Epithelial cell of proximal tubule (primary cell): Measurements from ENCODE around the gene ITIH2. TPM values are rescaled to one million over a fixed set of nuclear protein-coding genes. Genes with fewer than 3 reads are reported as not detected.
A peak's percentile ranks its signal among the peaks of the same experiment; 100 is the strongest.

ENCODE experiments used
- DNase-seq: peaks from one replicate; pipeline ENCODE4 v3.0.0-alpha.2; 2011; ENCODE audit warnings: low read depth
- H3K4me3 ChIP-seq: 2 replicates; pipeline ENCODE4 v1.5.1; 2011; ENCODE audit warnings: low read depth, mild to moderate bottlenecking, low read length
- total RNA-seq: library from RNA; depleted of rRNA; stranded (reverse); fragments of >200 nt; gene quantifications from 2 replicates; pipeline ENCODE4 v1.2.3, GENCODE V29; 2015
- TF ChIP-seq, protein P1 (sequence below): conservative IDR thresholded peaks from 2 replicates; pipeline ENCODE4 v1.5.1; 2012; ENCODE audit warnings: low read depth, mild to moderate bottlenecking, low read length

Gene ITIH2
- total RNA-seq, 1 donor from 2014 or later, result not detected

- no peak overlapping the region for H3K4me3 ChIP-seq
- TF ChIP-seq, protein P1, sequence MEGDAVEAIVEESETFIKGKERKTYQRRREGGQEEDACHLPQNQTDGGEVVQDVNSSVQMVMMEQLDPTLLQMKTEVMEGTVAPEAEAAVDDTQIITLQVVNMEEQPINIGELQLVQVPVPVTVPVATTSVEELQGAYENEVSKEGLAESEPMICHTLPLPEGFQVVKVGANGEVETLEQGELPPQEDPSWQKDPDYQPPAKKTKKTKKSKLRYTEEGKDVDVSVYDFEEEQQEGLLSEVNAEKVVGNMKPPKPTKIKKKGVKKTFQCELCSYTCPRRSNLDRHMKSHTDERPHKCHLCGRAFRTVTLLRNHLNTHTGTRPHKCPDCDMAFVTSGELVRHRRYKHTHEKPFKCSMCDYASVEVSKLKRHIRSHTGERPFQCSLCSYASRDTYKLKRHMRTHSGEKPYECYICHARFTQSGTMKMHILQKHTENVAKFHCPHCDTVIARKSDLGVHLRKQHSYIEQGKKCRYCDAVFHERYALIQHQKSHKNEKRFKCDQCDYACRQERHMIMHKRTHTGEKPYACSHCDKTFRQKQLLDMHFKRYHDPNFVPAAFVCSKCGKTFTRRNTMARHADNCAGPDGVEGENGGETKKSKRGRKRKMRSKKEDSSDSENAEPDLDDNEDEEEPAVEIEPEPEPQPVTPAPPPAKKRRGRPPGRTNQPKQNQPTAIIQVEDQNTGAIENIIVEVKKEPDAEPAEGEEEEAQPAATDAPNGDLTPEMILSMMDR, result no peak
- DNase-seq, result peak; percentile 81
These were observed 2.5 kb upstream of the ITIH2 start for GRCh38 chr10:7700577-7701125.

GRCh38 chr10:7701158-7701742, 1.9 kb upstream of the ITIH2 start:
- H3K4me3 ChIP-seq, result no peak overlapping the region
- TF ChIP-seq, protein P1, result no peak
- DNase-seq, result no peak

GRCh38 chr10:7702288-7702812, 766 bp upstream of the ITIH2 start:
- DNase-seq, result no peak
- TF ChIP-seq, protein P1, result no peak
- H3K4me3 ChIP-seq, result no peak overlapping the region

DNA sequence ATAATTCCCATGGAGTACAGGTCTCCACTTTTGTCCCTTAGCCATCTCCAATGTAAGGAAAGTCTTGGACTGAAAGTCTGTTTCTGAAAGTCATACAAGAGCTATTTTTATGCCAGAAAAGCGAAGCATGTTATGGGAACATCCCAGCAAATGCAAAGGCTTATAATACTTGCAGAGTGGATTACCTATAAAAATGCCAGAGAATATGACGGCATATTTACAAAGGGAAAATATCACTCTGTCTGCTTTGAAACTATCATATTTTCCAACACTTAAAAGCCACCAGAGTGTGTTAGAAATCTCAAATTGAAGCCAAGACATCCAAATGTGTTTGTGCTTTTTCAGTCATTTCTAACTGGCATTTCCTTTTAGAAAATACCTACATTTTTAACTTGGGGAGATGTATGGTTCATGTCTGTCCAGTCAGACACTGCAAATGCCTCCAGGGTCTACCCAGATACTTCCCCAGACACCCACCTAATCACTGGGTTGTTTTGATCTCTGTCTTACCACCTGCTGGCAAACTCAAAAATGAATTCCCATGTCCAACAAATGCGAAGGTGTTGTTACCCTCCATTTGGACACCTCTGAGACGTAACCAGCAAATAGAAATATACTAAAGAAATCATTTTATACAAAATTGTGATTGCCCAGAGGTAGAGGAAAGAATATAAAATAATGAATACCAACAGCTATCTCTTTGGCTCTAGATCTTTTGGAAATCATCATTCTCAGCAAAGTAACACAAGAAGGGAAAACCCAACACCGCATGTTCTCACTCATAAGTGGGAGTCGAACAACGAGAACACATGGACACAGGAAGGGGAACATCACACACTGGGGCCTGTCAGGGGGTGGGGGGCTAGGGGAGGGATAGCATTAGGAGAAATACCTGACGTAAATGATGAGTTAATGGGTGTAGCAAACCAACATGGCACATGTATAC, 1.2 kb downstream of the ITIH2 start:
- H3K4me3 ChIP-seq, result no peak overlapping the region
- no peak for DNase-seq
- TF ChIP-seq, protein P1, result no peak

DNA sequence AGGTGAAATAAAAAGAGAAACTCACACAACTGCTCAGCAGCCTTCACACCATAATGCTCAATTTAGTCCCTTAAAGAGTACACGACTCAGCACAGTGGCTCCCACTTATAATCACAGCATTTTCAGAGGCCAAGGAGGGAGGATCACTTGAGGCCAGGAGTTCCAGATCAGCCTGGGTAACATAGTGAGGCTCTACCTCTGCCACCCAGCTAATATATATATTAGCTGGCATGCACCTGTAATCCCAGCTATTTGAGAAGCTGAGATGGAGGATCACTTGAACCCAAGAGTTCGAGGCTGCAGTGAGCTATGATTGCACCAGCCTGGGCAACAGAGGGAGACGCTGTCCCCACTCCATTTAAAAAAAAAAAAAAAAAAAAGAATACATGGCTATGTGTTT, 2.2 kb downstream of the ITIH2 start:
- no peak overlapping the region for H3K4me3 ChIP-seq
- TF ChIP-seq, protein P1, result no peak
- DNase-seq, result no peak

DNA sequence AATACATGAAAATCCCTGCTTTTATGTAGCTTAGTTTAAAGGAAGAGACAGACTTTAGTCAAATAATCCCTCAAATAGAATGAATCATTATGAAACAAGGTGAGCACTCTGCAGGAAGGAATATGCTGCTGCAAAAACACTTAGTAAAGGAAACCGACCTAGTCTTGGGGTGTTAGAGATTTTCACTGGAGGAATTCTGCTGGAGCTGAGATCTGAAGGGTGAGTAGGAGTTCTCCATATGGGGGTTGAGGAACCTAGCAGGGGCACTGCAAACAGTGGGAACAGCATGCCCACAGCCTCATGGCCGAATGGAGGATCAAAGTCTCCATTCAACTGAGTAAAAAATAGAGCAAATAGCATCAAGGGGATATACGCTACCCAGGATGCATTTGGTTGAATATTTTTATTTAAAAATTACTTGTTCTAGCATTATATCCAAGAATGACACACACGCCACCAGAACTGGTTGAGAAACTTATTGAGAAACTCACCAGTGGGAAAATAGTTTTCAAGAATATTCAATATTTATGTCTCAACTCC, 3.5 kb downstream of the ITIH2 start:
- TF ChIP-seq, protein P1, result no peak
- H3K4me3 ChIP-seq, result no peak overlapping the region
- DNase-seq, result no peak
